KMS-11 (cell line): Measurements from ENCODE around the gene INTS7.

Experiments
- H2AFZ ChIP-seq: fragments of 200-600 bp; sonication (generic); 2 replicates; pipeline ENCODE4 v1.6.1; 2016; ENCODE audit warnings: antibody characterized with exemption, mixed run types, low read depth
- H3K27ac ChIP-seq: fragments of 200-600 bp; sonication (generic); 2 replicates; pipeline ENCODE4 v1.6.1; 2016; ENCODE audit warnings: mild to moderate bottlenecking, mixed run types
- H3K27me3 ChIP-seq: fragments of 200-600 bp; sonication (generic); 2 replicates; pipeline ENCODE4 v1.6.1; 2017; ENCODE audit warnings: mild to moderate bottlenecking, low read depth, mixed run types, moderate library complexity; ENCODE audit not compliant: insufficient read depth
- H3K36me3 ChIP-seq: fragments of 200-600 bp; sonication (generic); 2 replicates; pipeline ENCODE4 v1.6.1; 2017; ENCODE audit warnings: mild to moderate bottlenecking, mixed run types; ENCODE audit not compliant: insufficient read depth
- H3K4me1 ChIP-seq: fragments of 200-600 bp; sonication (generic); 2 replicates; pipeline ENCODE4 v1.6.1; 2016; ENCODE audit warnings: mild to moderate bottlenecking, low read depth, mixed run types; ENCODE audit not compliant: poor library complexity, severe bottlenecking
- H3K4me2 ChIP-seq: fragments of 200-600 bp; sonication (generic); 2 replicates; pipeline ENCODE4 v1.7.0; 2016; ENCODE audit warnings: mild to moderate bottlenecking, mixed run types
- H3K4me3 ChIP-seq: fragments of 200-600 bp; sonication (generic); IDR thresholded peaks from 2 replicates; pipeline ENCODE4 v1.6.1; 2017; ENCODE audit warnings: low read depth, low read length, mixed read lengths; ENCODE audit not compliant: insufficient read depth
- H3K79me2 ChIP-seq: fragments of 200-600 bp; sonication (generic); 2 replicates; pipeline ENCODE4 v1.6.1; 2016; ENCODE audit warnings: low read depth, mixed run types; ENCODE audit not compliant: insufficient read depth
- H3K9ac ChIP-seq: fragments of 200-600 bp; sonication (generic); 2 replicates; pipeline ENCODE4 v1.6.1; 2016; ENCODE audit warnings: mild to moderate bottlenecking, mixed run types
- H4K20me1 ChIP-seq: fragments of 200-600 bp; sonication (generic); 2 replicates; pipeline ENCODE4 v1.6.1; 2016; ENCODE audit warnings: mild to moderate bottlenecking, mixed run types; ENCODE audit not compliant: insufficient read depth
- TF ChIP-seq, protein P1 (sequence below): fragments of 200-600 bp; sonication (generic); conservative IDR thresholded peaks from 2 replicates; pipeline ENCODE4 v1.6.1; 2017; ENCODE audit warnings: low read depth, mild to moderate bottlenecking, antibody characterized with exemption, low read length, moderate library complexity, mixed read lengths

The INTS7 gene

DNA sequence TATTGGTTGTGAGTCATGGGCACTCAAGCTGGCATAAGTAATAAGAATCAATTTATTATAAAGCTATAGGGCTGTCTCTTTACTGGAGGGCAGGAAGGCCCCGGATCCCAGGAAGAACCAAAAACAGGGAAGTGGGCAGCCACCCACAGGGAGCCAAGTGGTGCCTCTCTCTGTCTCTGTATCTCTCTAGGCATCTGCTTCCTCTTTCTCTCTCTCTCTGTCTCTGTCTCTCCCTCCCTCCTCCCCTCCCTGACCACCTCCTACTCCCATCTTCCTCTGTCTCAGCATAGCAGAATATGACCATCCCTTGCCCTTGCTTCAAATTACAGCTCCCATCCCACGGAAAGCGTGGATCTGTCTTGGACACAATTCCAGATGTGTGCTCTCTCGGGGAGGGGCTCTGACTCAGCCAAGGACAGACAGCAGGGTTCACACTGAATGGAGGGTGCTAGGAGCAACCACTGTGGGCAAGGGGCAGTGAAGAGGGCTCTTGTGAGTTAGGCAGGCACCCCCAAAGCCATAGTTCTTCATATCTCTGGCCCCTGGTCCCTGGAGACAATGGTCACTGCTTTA lies 124.4 kb downstream of the INTS7 start:
- H4K20me1 ChIP-seq = no peaks in the 10 kb centered on the region
- no peak overlapping the region for H3K9ac ChIP-seq
- no peak overlapping the region for H3K27ac ChIP-seq
- H3K4me3 ChIP-seq = no peak overlapping the region
- no peaks in the 10 kb centered on the region for H3K79me2 ChIP-seq
- H3K4me1 ChIP-seq = no peaks in the 10 kb centered on the region
- H2AFZ ChIP-seq = no peak overlapping the region
- H3K27me3 ChIP-seq = no peaks in the 10 kb centered on the region
- H3K4me2 ChIP-seq = no peak overlapping the region
- H3K36me3 ChIP-seq = no peaks in the 10 kb centered on the region
- TF ChIP-seq, protein P1, sequence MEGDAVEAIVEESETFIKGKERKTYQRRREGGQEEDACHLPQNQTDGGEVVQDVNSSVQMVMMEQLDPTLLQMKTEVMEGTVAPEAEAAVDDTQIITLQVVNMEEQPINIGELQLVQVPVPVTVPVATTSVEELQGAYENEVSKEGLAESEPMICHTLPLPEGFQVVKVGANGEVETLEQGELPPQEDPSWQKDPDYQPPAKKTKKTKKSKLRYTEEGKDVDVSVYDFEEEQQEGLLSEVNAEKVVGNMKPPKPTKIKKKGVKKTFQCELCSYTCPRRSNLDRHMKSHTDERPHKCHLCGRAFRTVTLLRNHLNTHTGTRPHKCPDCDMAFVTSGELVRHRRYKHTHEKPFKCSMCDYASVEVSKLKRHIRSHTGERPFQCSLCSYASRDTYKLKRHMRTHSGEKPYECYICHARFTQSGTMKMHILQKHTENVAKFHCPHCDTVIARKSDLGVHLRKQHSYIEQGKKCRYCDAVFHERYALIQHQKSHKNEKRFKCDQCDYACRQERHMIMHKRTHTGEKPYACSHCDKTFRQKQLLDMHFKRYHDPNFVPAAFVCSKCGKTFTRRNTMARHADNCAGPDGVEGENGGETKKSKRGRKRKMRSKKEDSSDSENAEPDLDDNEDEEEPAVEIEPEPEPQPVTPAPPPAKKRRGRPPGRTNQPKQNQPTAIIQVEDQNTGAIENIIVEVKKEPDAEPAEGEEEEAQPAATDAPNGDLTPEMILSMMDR = no peak

DNA sequence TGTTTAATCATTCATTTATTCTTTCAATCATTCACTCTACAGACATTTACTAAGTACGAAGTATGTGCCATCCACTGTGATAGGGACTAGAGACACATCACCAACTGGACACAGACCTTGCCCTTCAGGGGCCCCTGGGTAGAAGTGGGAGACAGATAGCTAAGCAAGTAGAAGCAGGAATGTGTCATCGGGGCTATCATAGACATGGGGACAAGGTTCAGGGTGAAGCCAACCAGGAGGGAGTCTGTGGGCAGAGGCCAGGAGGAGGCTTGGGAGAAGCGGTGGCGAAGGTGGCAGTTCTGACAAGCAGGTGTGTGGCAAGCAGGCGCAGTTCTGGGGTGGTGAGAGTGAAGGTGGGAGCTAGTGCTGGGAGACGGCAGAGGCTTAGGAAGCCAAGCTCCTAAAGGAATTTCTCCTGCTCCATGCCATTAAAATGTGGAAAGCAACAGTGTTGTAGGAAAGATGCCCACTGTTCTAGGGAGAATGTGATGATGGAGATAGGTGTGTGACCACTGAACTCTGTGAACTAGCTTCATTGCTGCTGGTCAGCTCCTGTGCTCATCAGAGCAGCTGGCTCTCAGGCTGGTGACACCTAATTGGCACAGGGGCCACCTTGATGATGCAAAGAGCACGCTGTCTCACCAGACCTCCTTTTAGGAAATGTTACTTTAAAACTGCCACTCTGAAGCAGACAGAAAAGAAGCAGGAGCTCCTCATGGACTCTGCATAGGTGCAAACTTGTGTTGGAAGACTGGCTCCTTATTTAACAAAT lies 125.1 kb downstream of the INTS7 start:
- no peak overlapping the region for H3K9ac ChIP-seq
- H3K4me1 ChIP-seq = no peaks in the 10 kb centered on the region
- H3K27me3 ChIP-seq = no peaks in the 10 kb centered on the region
- H3K4me2 ChIP-seq = no peak overlapping the region
- H3K36me3 ChIP-seq = no peaks in the 10 kb centered on the region
- H3K79me2 ChIP-seq = no peaks in the 10 kb centered on the region
- H3K27ac ChIP-seq = no peak overlapping the region
- no peak overlapping the region for H3K4me3 ChIP-seq
- no peak overlapping the region for H2AFZ ChIP-seq
- no peaks in the 10 kb centered on the region for H4K20me1 ChIP-seq
- TF ChIP-seq, protein P1 = no peak

- Histone ChIP-seq H4K20me1 (no peaks in the 10 kb centered on the region), H3K4me3 (no peak overlapping the region), H2AFZ (no peak overlapping the region), H3K9ac (no peak overlapping the region), H3K27me3 (no peaks in the 10 kb centered on the region), H3K4me1 (no peaks in the 10 kb centered on the region), H3K4me2 (no peak overlapping the region), H3K79me2 (no peaks in the 10 kb centered on the region), H3K27ac (no peak overlapping the region), H3K36me3 (no peaks in the 10 kb centered on the region)
- TF ChIP-seq, protein P1 = no peak
Measured at GRCh38 chr1:211909395-211909794, 126.0 kb downstream of the INTS7 start.

DNA sequence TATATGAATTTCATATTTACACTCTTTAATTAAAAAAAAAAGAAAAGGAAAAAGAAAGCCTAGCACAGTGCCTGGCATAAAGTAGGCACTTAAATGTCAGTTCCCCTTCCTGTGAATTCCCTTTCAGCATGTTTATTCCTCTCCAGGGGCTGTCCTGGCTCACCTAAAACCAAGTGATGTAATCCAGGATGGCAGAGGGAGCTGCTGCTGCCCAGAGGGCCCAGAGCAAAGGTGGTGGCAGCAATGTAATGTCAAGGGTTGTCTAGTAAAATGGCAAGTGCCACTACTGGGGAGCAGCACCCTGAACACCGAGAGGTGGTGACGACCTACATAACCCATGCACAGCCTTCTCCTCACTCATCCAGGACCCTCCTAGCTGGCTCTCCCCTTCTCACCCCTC lies 126.4 kb downstream of the INTS7 start:
- no peaks in the 10 kb centered on the region for H3K27me3 ChIP-seq

More for the DNA sequence above, 126.4 kb downstream of the INTS7 start:
- no peak overlapping the region for H3K9ac ChIP-seq
- H3K4me3 ChIP-seq = no peak overlapping the region
- no peaks in the 10 kb centered on the region for H3K79me2 ChIP-seq
- H2AFZ ChIP-seq = no peak overlapping the region
- H3K27ac ChIP-seq = no peak overlapping the region
- H3K4me2 ChIP-seq = no peak overlapping the region
- TF ChIP-seq, protein P1 = no peak
- H4K20me1 ChIP-seq = no peaks in the 10 kb centered on the region
- H3K36me3 ChIP-seq = no peaks in the 10 kb centered on the region
- H3K4me1 ChIP-seq = no peaks in the 10 kb centered on the region
